RCC 7860 (cell line): ENCODE results near the gene AFAP1L2.

Experiments
- DNase-seq: peaks from one replicate; pipeline ENCODE4 v3.0.0-alpha.2; 2015; ENCODE audit warnings: low spot score
- FAIRE-seq: peaks from 2 replicates; lab custom pipeline; 2012; peaks lifted over from hg19 to GRCh38; lab: Jason Lieb, UNC

Gene AFAP1L2

GRCh38 chr10:114404171-114405010, at the start of gene AFAP1L2:
AFAP1L2 (minus strand) TSS chr10:114404502; CDS start chr10:114404455, 47 bp downstream.
- DNase-seq (no peak), FAIRE-seq (no peak)

DNA sequence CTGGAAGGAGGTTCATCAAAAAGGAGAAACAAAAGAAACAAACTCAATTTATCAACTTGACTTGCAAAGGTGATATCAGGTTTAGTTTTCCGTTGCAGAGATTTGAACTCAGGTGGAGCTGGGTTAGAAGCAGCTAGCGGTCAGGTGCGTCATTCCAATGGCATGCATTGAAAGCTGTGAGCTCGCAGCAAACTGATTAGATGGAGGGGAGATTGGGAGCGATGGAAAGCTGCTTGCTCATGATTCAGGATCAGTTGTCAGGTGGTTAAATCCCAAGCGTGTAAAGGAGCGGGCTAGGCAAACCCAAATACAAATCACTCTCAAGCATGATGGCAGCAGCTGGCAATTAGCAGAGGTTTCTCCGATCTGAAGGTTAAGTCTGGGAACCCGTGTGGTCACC, 49.3 kb upstream of the AFAP1L2 start:
- no peak for FAIRE-seq

DNA sequence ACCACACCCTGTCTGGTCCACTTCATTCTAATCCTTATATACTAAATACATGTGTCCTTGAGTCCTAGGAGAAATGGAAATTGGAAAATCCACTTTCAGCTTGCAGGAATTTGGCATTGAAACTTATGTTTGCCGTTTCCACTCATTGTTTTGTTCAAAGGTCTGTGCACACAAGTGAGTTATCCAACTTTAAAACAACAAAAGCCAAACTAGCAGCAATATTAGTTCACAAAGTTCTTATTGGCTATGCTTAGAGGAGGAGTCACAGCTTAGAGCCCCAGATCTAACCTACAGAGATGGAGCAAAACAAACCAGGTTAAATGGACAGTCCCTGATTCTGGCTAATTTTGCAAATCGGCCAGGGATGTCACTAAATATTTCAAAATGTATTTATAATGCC, 44.6 kb upstream of the AFAP1L2 start:
- FAIRE-seq: no peak
- no peak for DNase-seq

More for the DNA sequence above, 49.3 kb upstream of the AFAP1L2 start:
- DNase-seq: no peak

- FAIRE-seq: no peak
- no peak for DNase-seq
These were observed 41.0 kb upstream of the AFAP1L2 start for GRCh38 chr10:114445332-114445731.

DNA sequence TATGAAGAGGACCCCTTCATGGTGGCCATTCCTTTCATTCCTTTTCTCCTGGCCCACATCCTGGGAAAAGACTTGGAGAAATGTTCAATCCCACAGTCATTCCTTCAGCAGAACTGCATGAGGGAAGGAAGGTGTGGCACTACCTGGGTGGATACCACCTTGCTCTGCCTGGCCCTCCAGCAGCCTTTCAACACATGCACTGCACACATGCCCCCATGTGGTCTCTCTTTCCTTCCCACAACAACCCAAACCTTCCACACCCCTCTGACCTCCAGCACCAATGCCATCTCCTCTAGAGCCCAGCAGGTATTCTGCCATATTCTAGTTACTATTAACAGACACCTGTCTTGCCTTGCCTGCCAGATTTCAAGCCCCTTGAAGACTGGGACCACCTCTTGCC, 40.5 kb upstream of the AFAP1L2 start:
- FAIRE-seq (no peak), DNase-seq (no peak)

- FAIRE-seq: no peak
- no peak for DNase-seq
These were observed 37.9 kb upstream of the AFAP1L2 start for GRCh38 chr10:114442091-114442630.

DNA sequence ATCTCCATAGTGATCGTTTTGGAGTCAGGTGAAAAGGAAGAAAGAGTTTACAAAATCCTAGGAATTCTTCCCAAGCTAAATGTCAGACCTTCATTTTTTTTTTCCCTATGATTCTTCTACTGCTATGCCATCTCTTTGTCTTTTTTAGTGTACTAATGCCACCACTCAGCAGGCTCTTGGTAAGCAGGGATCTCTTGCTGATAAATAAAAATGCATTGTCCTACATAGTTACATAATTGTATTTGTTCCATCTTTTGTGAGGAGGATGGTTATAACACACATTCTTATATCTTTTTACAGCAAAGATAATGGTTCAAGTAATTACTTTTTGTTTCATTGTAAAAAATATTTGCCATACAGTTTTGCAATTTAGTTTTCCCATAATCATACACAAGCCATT, 36.8 kb upstream of the AFAP1L2 start:
- DNase-seq: no peak
- FAIRE-seq: no peak

- FAIRE-seq (peak; percentile 8), DNase-seq (no peak)
These were observed 33.4 kb upstream of the AFAP1L2 start for GRCh38 chr10:114437473-114438292.

DNA sequence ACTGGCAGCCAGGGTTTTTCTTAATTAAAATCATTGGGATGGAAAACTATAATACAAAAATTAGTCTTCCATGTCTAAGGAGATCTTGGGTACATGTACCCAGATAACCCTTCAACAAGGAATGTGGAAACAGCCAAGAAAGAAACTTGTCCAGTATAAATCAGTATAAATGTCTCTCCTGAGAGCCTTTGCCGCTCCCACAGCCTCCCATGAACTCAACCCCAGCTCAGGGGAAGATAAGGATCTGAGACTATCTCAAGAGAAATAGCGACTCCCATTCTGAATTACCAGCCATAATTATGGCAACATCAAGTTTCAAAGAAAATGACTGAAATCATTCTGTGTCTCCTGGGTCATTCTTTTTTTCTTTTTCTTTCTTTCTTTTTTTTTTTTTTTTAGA, 32.6 kb upstream of the AFAP1L2 start:
- DNase-seq (no peak), FAIRE-seq (no peak)

- DNase-seq (no peak), FAIRE-seq (no peak)
These were observed 28.3 kb upstream of the AFAP1L2 start for GRCh38 chr10:114432566-114433093.

GRCh38 chr10:114431414-114432135, 27.3 kb upstream of the AFAP1L2 start:
- FAIRE-seq (no peak), DNase-seq (no peak)

GRCh38 chr10:114430688-114431413, 26.5 kb upstream of the AFAP1L2 start:
- FAIRE-seq: no peak

DNA sequence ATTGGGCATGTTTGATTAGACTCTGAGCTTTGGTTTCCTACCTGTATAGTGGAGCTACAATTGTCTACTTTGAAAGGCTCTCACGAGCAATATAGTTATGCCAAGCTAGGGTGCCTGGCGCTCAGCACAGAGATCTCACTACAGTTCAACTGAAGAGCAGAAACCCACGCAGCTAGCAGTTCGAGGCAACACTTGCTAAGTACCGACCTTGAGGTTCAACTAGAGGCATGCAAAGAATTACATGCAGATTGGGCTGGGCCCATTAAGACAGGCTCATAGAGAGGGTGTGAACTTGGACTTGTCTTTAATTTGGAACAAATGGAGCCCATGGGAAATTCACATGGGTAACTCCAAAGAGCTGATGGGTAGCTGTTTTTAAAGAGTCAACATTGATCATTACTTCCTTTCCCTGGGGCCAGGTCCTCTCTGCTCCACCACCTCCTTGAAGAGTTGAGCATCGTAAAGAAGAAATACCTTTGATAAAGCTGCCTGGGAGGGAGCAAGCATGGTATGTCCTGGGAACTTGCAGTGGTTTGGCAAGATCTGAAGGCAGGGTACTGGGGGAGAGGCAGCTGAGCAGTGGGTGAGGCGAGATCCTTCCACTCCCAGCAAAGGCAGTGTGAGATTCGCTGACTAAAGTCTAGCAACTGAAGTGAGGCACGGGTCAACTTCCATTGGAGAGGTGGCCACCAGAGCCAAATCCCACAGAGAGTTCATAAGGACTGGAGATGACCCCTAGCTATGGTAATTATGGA, 25.5 kb upstream of the AFAP1L2 start:
- no peak for FAIRE-seq
- DNase-seq: no peak

More at GRCh38 chr10:114430688-114431413, 26.5 kb upstream of the AFAP1L2 start:
- no peak for DNase-seq

- DNase-seq (no peak), FAIRE-seq (no peak)
These were observed 23.0 kb upstream of the AFAP1L2 start for GRCh38 chr10:114427124-114427852.

DNA sequence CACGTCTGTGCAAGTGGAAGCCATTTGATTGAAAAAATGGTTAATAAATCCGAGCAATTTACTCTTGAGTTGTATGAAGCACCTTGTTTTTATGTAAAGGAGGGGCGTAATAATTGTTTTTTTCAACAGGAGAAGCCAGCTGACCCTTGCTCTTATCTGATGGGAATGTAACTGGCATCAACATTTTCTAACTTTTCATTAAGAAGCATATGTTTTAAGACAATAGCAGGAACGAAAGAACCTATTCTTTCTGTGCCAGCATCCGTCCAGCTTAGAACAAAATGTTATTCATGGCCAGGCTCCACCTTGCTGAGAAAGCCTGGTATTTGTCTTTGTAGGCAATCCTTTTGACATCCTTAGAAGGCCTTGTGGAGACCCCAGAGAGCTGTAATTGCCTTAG, 22.2 kb upstream of the AFAP1L2 start:
- DNase-seq (no peak), FAIRE-seq (no peak)

DNA sequence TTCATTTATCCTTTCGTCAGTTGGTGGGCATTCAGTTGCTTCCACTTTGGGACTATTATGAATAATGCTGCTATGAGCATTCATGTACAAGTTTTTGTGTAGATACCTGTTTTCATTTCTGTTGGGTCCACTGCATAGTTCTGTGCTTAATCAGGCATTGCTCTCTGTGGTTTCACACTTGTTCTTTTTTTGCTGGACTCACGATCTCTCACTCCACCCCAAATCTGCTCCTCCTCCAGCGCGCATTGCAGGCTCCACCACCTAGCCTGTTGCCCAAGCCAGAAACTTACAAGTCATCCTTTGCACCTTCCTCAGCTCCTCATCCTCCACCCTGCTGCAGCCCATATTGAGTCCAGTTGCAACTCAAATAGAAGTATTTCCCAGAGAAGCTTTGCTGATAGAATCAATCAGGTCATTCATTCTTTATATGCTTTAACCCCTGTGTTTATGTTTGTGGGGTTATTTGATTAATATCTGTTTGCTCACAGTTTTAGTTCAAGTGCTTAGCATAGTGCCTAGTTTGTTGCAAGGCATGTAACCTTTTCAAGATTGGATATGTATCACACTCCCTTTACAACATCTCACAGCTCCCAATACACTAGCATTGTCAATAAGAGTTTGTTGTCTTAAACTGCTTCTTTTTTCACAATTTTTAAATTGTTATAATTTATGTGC, 16.6 kb upstream of the AFAP1L2 start:
- DNase-seq (no peak), FAIRE-seq (no peak)

DNA sequence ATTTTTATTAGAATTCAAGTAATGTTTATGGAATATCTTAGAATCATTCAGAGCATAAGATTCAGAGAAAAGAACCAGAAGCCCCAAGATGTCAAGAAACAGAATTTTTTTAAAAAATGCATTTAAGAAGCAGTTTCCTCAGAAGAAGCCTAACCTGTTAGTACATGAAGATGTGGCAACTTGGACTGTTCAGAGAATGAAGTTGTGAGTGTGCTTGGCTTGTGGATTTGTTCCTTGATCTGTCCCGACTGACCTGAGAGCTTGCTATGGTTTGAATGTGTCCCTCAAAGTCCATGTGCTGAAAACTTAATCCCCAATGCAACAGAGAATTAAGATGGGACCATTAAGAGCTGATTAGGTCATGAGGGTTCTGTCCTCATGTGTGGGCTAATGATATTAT, 13.8 kb upstream of the AFAP1L2 start:
- DNase-seq: no peak
- no peak for FAIRE-seq
